ENCODE results near the gene KCTD13. TPM values are rescaled to one million over a fixed set of nuclear protein-coding genes. Genes with fewer than 3 reads are reported as not detected.

Gene KCTD13
- total and polyA plus RNA-seq, 10 of the 15 experiments (the other 5 are each of a cell fraction or from before 2014, with no cell fraction given), result 3.3 to 29.2 (median 12.5) TPM

- Histone ChIP-seq H2AFZ (ENCODE audit: control insufficient read depth, low read depth, low read length) (no peak overlapping the region), H3K27ac (ENCODE audit: control insufficient read depth, insufficient read depth) (no peak overlapping the region), H3K4me3 (no peak overlapping the region), H3K4me2 (ENCODE audit: control insufficient read depth, insufficient read depth) (no peak overlapping the region), H3K9ac (ENCODE audit: control insufficient read depth, insufficient read depth, low read length) (no peak overlapping the region), H4K20me1 (ENCODE audit: control insufficient read depth, insufficient read depth) (no peaks in the 10 kb centered on the region), H3K4me1 (ENCODE audit: control insufficient read depth, insufficient read depth, low read length) (no peaks in the 10 kb centered on the region), H3K27me3 (replicated peaks in 1 of 2; ENCODE audit: control insufficient read depth in 2 of 2, insufficient read depth in 2 of 2, low read length in 1 of 2) (peaks cover 4 to 5% of the 10 kb centered on the region in 2 experiments; a peak in 3 of 4 replicates), H3K36me3 (ENCODE audit: control insufficient read depth in 2 of 2, insufficient read depth in 2 of 2, low read length in 1 of 2) (no peaks in the 10 kb centered on the region), H3K9me3 (replicated peaks; ENCODE audit: control insufficient read depth, insufficient read depth, low read length) (no peaks in the 10 kb centered on the region), H3K79me2 (ENCODE audit: control insufficient read depth, insufficient read depth, low read length) (no peaks in the 10 kb centered on the region)
- SMC1A ChIA-PET (ENCODE audit: uncharacterized antibody, unreplicated experiment), result no interaction called here
- 58% methylated on average over 6 of the region's 6 CpGs for WGBS (ENCODE audit: insufficient coverage, insufficient replicate concordance, low lambda C conversion rate, missing lambda C conversion rate)
- TF ChIP-seq STAT3 (IDR thresholded peaks at IDR 0.05; ENCODE audit: low read depth, low read length) (no peak), YBX1 (IDR thresholded peaks at IDR 0.05) (no peak)
- POLR2A ChIA-PET, result interaction anchor here (0.7 kb wide), 1 partner anchor 166 kb away, joined by 6 read pairs; no protein-coding TSS in a partner anchor
- FAIRE-seq (no peak), DNase-seq (ENCODE audit: low read depth, low spot score) (no peak), ATAC-seq (no peak)
- BruUV-seq (replicated peaks), result no TSS peak
- intact Hi-C loops (cut with micrococcal nuclease; ENCODE audit: unreplicated experiment) (no loop called here), in situ Hi-C loops (cut with MboI) (no loop called here)
- RAD21 ChIA-PET (ENCODE audit: unreplicated experiment), result no interaction called here
- CTCF ChIA-PET, result no interaction called here
Measured at GRCh38 chr16:29875206-29875605, 50.8 kb downstream of the KCTD13 start.

GRCh38 chr16:29873319-29873718 is 52.7 kb downstream of the KCTD13 start:
- RAD21 ChIA-PET (ENCODE audit: unreplicated experiment), result no interaction called here
- no peak overlapping the region for H3K9ac ChIP-seq (ENCODE audit: control insufficient read depth, insufficient read depth, low read length)
- WGBS (ENCODE audit: insufficient coverage, insufficient replicate concordance, low lambda C conversion rate, missing lambda C conversion rate), result 65% methylated on average over 26 of the region's 26 CpGs
- POLR2A ChIA-PET, result no interaction called here
- intact Hi-C loops (cut with micrococcal nuclease; ENCODE audit: unreplicated experiment), result no loop called here
- in situ Hi-C loops (cut with MboI), result no loop called here
- BruUV-seq (replicated peaks), result no TSS peak
- DNase-seq (ENCODE audit: low read depth, low spot score), result no peak
- no peaks in the 10 kb centered on the region for H3K9me3 ChIP-seq (replicated peaks; ENCODE audit: control insufficient read depth, insufficient read depth, low read length)
- CTCF ChIA-PET, result no interaction called here
- no peak for ATAC-seq
- H3K4me3 ChIP-seq, result no peak overlapping the region
- no peaks in the 10 kb centered on the region for H3K4me1 ChIP-seq (ENCODE audit: control insufficient read depth, insufficient read depth, low read length)
- TF ChIP-seq RBBP5 (conservative IDR thresholded peaks at IDR 0.05), result no peak
- TF ChIP-seq KDM1A (IDR thresholded peaks at IDR 0.05; ENCODE audit: borderline replicate concordance), result no peak
- no peak for TF ChIP-seq RELB (IDR thresholded peaks at IDR 0.05; ENCODE audit: low read depth)
- no peak for TF ChIP-seq ATF2 (IDR thresholded peaks at IDR 0.05; ENCODE audit: low read length)
- no peak for TF ChIP-seq FOXM1 (IDR thresholded peaks at IDR 0.05; ENCODE audit: low read depth, low read length)
- TF ChIP-seq, protein P1, sequence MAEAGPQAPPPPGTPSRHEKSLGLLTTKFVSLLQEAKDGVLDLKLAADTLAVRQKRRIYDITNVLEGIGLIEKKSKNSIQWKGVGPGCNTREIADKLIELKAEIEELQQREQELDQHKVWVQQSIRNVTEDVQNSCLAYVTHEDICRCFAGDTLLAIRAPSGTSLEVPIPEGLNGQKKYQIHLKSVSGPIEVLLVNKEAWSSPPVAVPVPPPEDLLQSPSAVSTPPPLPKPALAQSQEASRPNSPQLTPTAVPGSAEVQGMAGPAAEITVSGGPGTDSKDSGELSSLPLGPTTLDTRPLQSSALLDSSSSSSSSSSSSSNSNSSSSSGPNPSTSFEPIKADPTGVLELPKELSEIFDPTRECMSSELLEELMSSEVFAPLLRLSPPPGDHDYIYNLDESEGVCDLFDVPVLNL (IDR thresholded peaks at IDR 0.05; ENCODE audit: low read depth, low read length), result no peak
- no peak for TF ChIP-seq STAT3 (IDR thresholded peaks at IDR 0.05; ENCODE audit: low read depth, low read length)
- no peak overlapping the region for H2AFZ ChIP-seq (ENCODE audit: control insufficient read depth, low read depth, low read length)
- SMC1A ChIA-PET (ENCODE audit: uncharacterized antibody, unreplicated experiment), result no interaction called here
- no peak for FAIRE-seq
- H3K79me2 ChIP-seq (ENCODE audit: control insufficient read depth, insufficient read depth, low read length), result no peaks in the 10 kb centered on the region
- H3K36me3 ChIP-seq (ENCODE audit: control insufficient read depth in 2 of 2, insufficient read depth in 2 of 2, low read length in 1 of 2), result no peaks in the 10 kb centered on the region
- peaks cover 4 to 5% of the 10 kb centered on the region in 2 experiments; a peak in 3 of 4 replicates for H3K27me3 ChIP-seq (replicated peaks in 1 of 2; ENCODE audit: control insufficient read depth in 2 of 2, insufficient read depth in 2 of 2, low read length in 1 of 2)
- no peak overlapping the region for H3K27ac ChIP-seq (ENCODE audit: control insufficient read depth, insufficient read depth)
- H4K20me1 ChIP-seq (ENCODE audit: control insufficient read depth, insufficient read depth), result no peaks in the 10 kb centered on the region
- no peak overlapping the region for H3K4me2 ChIP-seq (ENCODE audit: control insufficient read depth, insufficient read depth)

Data from GM12878 (cell line).